ENCODE results near the gene LPP. TPM values are rescaled to one million over a fixed set of nuclear protein-coding genes. Genes with fewer than 3 reads are reported as not detected.

The LPP gene
- total RNA-seq, 6 experiments from 2014 or later = 84.1 to 121 (median 102) TPM

- H3K4me1 Mint-ChIP-seq (ENCODE audit: low read depth) = peaks cover 48% of the 10 kb centered on the region
Measured at GRCh38 chr3:188255190-188255589, 101.2 kb downstream of the LPP start.

GRCh38 chr3:188256758-188257157, 102.8 kb downstream of the LPP start:
- no peak overlapping the region for H3K4me3 Mint-ChIP-seq
- no peaks in the 10 kb centered on the region; the same call in 1 of the 2 replicates for H3K27me3 Mint-ChIP-seq (ENCODE audit: insufficient read depth)
- no peaks in the 10 kb centered on the region for H3K9me3 Mint-ChIP-seq
- H3K36me3 Mint-ChIP-seq (ENCODE audit: low read depth) = peaks cover 20% of the 10 kb centered on the region; the same call in 1 of the 2 replicates
- H3K4me1 Mint-ChIP-seq (ENCODE audit: low read depth) = peaks cover 49% of the 10 kb centered on the region
- H3K27ac Mint-ChIP-seq = no peak overlapping the region
- DNase-seq = no peak
- no peak for TF ChIP-seq CTCF (IDR thresholded peaks at IDR 0.05)

More at GRCh38 chr3:188255190-188255589, 101.2 kb downstream of the LPP start:
- TF ChIP-seq CTCF (IDR thresholded peaks at IDR 0.05) = no peak
- H3K9me3 Mint-ChIP-seq = no peaks in the 10 kb centered on the region
- peaks cover 25% of the 10 kb centered on the region; the same call in 1 of the 2 replicates for H3K36me3 Mint-ChIP-seq (ENCODE audit: low read depth)
- no peak for DNase-seq
- H3K27ac Mint-ChIP-seq = no peak overlapping the region
- no peaks in the 10 kb centered on the region; the same call in 1 of the 2 replicates for H3K27me3 Mint-ChIP-seq (ENCODE audit: insufficient read depth)
- H3K4me3 Mint-ChIP-seq = no peak overlapping the region

- Mint-ChIP-seq H3K4me3 (no peak overlapping the region), H3K36me3 (ENCODE audit: low read depth) (peaks cover 16% of the 10 kb centered on the region; the same call in 1 of the 2 replicates), H3K27me3 (ENCODE audit: insufficient read depth) (no peaks in the 10 kb centered on the region; the same call in 1 of the 2 replicates), H3K4me1 (ENCODE audit: low read depth) (peaks cover 49% of the 10 kb centered on the region), H3K9me3 (no peaks in the 10 kb centered on the region), H3K27ac (no peak overlapping the region)
- DNase-seq = no peak
- no peak for TF ChIP-seq CTCF (IDR thresholded peaks at IDR 0.05)
Measured at GRCh38 chr3:188257384-188258026, 103.5 kb downstream of the LPP start.

GRCh38 chr3:188259191-188259590, 105.2 kb downstream of the LPP start:
- no peaks in the 10 kb centered on the region for H3K9me3 Mint-ChIP-seq
- 0 out of 2 replicates have a peak, but pooled peaks cover 6% of the 10 kb centered on the region for H3K36me3 Mint-ChIP-seq (ENCODE audit: low read depth)
- H3K4me1 Mint-ChIP-seq (ENCODE audit: low read depth) = peaks cover 44% of the 10 kb centered on the region
- TF ChIP-seq CTCF (IDR thresholded peaks at IDR 0.05) = no peak
- no peak overlapping the region for H3K4me3 Mint-ChIP-seq
- no peaks in the 10 kb centered on the region; the same call in none of the 2 replicates for H3K27me3 Mint-ChIP-seq (ENCODE audit: insufficient read depth)
- no peak for DNase-seq
- H3K27ac Mint-ChIP-seq = peak overlapping the region; percentile 7; the same call in 1 of the 2 replicates

- Mint-ChIP-seq H3K4me3 (no peak overlapping the region), H3K9me3 (no peaks in the 10 kb centered on the region), H3K36me3 (ENCODE audit: low read depth) (0 out of 2 replicates have a peak, but pooled peaks cover 5% of the 10 kb centered on the region), H3K27me3 (ENCODE audit: insufficient read depth) (no peaks in the 10 kb centered on the region; the same call in none of the 2 replicates), H3K4me1 (ENCODE audit: low read depth) (peaks cover 43% of the 10 kb centered on the region), H3K27ac (no peak overlapping the region)
- DNase-seq = no peak
- no peak for TF ChIP-seq CTCF (IDR thresholded peaks at IDR 0.05)
Measured at GRCh38 chr3:188259596-188259995, 105.6 kb downstream of the LPP start.

Data from HFFc6 (cell line).